Smooth muscle cell (in vitro differentiated cells): Measurements from ENCODE around the gene GSG1. TPM values are rescaled to one million over a fixed set of nuclear protein-coding genes. Genes with fewer than 3 reads are reported as not detected.

ENCODE experiments used
- DNase-seq: peaks from one replicate; lab custom pipeline; 2025; ENCODE audit not compliant: unreplicated experiment; lab: John Stamatoyannopoulos, UW
- H2AFZ ChIP-seq: fragments of 200-600 bp; sonication (generic); 2 replicates; pipeline ENCODE4 v1.6.0; 2016; ENCODE audit warnings: antibody characterized with exemption, low read depth, mild to moderate bottlenecking
- H3F3A ChIP-seq: fragments of 200-600 bp; sonication (generic); 2 replicates; pipeline ENCODE4 v1.6.0; 2017; ENCODE audit warnings: antibody characterized with exemption, low read depth
- H3K27ac ChIP-seq: fragments of 200-600 bp; sonication (generic); 2 replicates; pipeline ENCODE4 v1.5.1; 2016; ENCODE audit warnings: low read depth, mild to moderate bottlenecking
- H3K27me3 ChIP-seq: fragments of 200-600 bp; sonication (generic); 2 replicates; pipeline ENCODE4 v1.6.1; 2016; ENCODE audit warnings: low read depth, mild to moderate bottlenecking
- H3K36me3 ChIP-seq: fragments of 200-600 bp; sonication (generic); 2 replicates; pipeline ENCODE4 v1.5.1; 2016; ENCODE audit warnings: low read depth
- H3K4me1 ChIP-seq: fragments of 200-600 bp; sonication (generic); 2 replicates; pipeline ENCODE4 v1.5.1; 2016; ENCODE audit warnings: low read depth
- H3K4me2 ChIP-seq: fragments of 200-600 bp; sonication (generic); 2 replicates; pipeline ENCODE4 v1.6.0; 2016; ENCODE audit warnings: mild to moderate bottlenecking
- H3K4me3 ChIP-seq: fragments of 200-600 bp; sonication (generic); 2 replicates; pipeline ENCODE4 v1.5.1; 2016; ENCODE audit warnings: mild to moderate bottlenecking
- H3K79me2 ChIP-seq: fragments of 200-600 bp; sonication (generic); 2 replicates; pipeline ENCODE4 v1.6.0; 2016; ENCODE audit warnings: low read depth, mild to moderate bottlenecking
- H3K9ac ChIP-seq: fragments of 200-600 bp; sonication (generic); 2 replicates; pipeline ENCODE4 v1.6.0; 2016; ENCODE audit warnings: low read depth
- H3K9me3 ChIP-seq: fragments of 200-600 bp; sonication (generic); replicated peaks from 2 replicates; pipeline ENCODE4 v1.5.1; 2016; ENCODE audit warnings: low read depth
- H4K20me1 ChIP-seq: fragments of 200-600 bp; sonication (generic); 2 replicates; pipeline ENCODE4 v1.6.0; 2016; ENCODE audit warnings: low read depth
- WGBS: methylation state at CpG from one replicate; pipeline ENCODE4 v1.1.7; 2016; ENCODE audit warnings: low lambda C conversion rate; 5-methylcytosine and 5-hydroxymethylcytosine counted together
- polyA plus RNA-seq: library from polyadenylated mRNA; unstranded; fragments of >200 nt; fragmentation: Nextera tagmentation; extraction: Ambion mirVana; gene quantifications from 2 replicates; pipeline ENCODE4 v1.2.1, GENCODE V29; 2016
- total RNA-seq: library from RNA; depleted of rRNA; stranded (reverse); fragments of >200 nt; gene quantifications from 2 replicates; pipeline ENCODE4 v1.2.3, GENCODE V29; 2014
- TF ChIP-seq, protein P1 (sequence below): fragments of 200-600 bp; sonication (generic); IDR thresholded peaks from 2 replicates; pipeline ENCODE4 v1.5.1; 2017; ENCODE audit warnings: borderline replicate concordance, mild to moderate bottlenecking, antibody characterized with exemption; ENCODE audit not compliant: insufficient read depth, poor library complexity, severe bottlenecking

GSG1 gene
- total and polyA plus RNA-seq, 2 experiments from 2014 or later, result not detected

DNA sequence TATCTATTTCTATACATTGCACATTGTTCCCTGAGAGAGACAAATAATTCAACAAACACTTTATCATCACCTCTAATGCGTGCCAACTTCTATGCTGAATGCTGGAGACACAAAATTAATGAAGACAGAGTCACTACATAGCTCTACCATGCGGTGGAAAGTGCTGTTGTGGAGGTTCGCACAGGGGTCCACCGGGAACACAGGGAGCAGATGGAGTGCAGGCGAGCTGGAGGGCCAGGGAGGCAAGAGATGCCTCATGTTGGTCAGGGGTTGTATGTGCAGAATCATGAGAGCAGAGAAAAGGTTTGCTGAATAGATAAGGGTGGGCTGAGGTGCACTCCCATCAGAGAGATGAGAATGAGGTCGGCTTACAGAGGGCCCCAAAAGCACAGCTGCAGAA is 34.1 kb downstream of the GSG1 start:
- 94% methylated on average over 6 of the region's 6 CpGs for WGBS
- Histone ChIP-seq H3K27me3 (no peaks in the 10 kb centered on the region), H2AFZ (no peak overlapping the region)

DNA sequence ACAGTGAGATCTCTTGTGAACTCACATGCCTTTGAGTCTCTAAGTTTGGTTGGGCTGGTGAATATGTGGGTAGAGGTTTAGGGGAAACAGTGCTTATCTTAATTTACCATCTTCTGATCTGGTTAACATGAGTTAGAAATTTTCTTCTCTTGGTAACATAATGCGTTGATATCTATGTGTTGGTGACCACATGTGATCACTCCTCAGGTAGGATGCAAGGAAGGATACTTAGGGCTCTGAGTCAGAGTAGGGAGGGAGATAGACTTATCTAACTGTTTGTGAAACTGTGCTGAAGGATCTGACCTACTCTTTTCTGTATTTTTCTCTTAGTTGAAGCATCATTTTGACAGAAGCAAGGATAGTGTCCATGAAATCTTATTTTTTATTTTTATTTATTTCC is 36.1 kb downstream of the GSG1 start:
- H3K9ac ChIP-seq, result no peak overlapping the region
- no peaks in the 10 kb centered on the region for H3K79me2 ChIP-seq
- no peak for DNase-seq
- no peaks in the 10 kb centered on the region for H3K9me3 ChIP-seq
- H3K27me3 ChIP-seq, result no peaks in the 10 kb centered on the region
- no peak overlapping the region for H2AFZ ChIP-seq
- H3K36me3 ChIP-seq, result no peaks in the 10 kb centered on the region
- H3K4me3 ChIP-seq, result no peak overlapping the region
- no peaks in the 10 kb centered on the region for H4K20me1 ChIP-seq
- H3F3A ChIP-seq, result no peaks in the 10 kb centered on the region
- WGBS, result 93% methylated on average over 1 of the region's 1 CpG
- no peak overlapping the region for H3K27ac ChIP-seq
- peaks cover 10% of the 10 kb centered on the region for H3K4me1 ChIP-seq
- no peak overlapping the region for H3K4me2 ChIP-seq
- TF ChIP-seq, protein P1, sequence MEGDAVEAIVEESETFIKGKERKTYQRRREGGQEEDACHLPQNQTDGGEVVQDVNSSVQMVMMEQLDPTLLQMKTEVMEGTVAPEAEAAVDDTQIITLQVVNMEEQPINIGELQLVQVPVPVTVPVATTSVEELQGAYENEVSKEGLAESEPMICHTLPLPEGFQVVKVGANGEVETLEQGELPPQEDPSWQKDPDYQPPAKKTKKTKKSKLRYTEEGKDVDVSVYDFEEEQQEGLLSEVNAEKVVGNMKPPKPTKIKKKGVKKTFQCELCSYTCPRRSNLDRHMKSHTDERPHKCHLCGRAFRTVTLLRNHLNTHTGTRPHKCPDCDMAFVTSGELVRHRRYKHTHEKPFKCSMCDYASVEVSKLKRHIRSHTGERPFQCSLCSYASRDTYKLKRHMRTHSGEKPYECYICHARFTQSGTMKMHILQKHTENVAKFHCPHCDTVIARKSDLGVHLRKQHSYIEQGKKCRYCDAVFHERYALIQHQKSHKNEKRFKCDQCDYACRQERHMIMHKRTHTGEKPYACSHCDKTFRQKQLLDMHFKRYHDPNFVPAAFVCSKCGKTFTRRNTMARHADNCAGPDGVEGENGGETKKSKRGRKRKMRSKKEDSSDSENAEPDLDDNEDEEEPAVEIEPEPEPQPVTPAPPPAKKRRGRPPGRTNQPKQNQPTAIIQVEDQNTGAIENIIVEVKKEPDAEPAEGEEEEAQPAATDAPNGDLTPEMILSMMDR, result no peak

More for the DNA sequence above, 34.1 kb downstream of the GSG1 start:
- no peak overlapping the region for H3K4me2 ChIP-seq
- TF ChIP-seq, protein P1, result no peak
- no peak overlapping the region for H3K4me3 ChIP-seq
- H3K79me2 ChIP-seq, result no peaks in the 10 kb centered on the region
- H3K36me3 ChIP-seq, result no peaks in the 10 kb centered on the region
- DNase-seq, result no peak
- H4K20me1 ChIP-seq, result no peaks in the 10 kb centered on the region
- H3K9me3 ChIP-seq, result no peaks in the 10 kb centered on the region
- H3K9ac ChIP-seq, result no peak overlapping the region
- no peak overlapping the region for H3K27ac ChIP-seq
- H3F3A ChIP-seq, result no peaks in the 10 kb centered on the region
- H3K4me1 ChIP-seq, result peaks cover 10% of the 10 kb centered on the region

DNA sequence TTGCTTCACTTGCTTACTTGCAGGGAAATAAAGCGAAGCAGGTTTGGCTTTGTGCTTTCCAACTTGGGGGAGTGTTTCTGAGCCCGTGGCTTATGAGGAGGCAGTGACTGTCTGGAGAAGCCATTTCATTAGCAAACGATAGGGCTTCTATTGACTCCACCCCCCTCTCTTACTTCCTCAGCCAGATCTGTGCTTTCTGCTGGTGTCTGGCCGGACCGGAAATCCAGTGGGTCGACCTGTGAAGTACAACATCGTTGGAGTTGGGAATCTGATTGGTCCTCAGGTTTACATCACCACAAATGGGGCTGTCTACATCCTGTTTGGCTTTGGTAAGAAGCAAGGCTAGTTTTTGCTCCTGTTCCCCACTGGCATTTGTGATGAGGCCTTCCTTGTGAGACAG is 37.0 kb downstream of the GSG1 start:
- H3K9me3 ChIP-seq, result no peaks in the 10 kb centered on the region
- H2AFZ ChIP-seq, result no peak overlapping the region
- H3K79me2 ChIP-seq, result no peaks in the 10 kb centered on the region
- TF ChIP-seq, protein P1, result no peak
- no peak overlapping the region for H3K9ac ChIP-seq
- DNase-seq, result no peak
- no peak overlapping the region for H3K27ac ChIP-seq
- no peaks in the 10 kb centered on the region for H3K27me3 ChIP-seq
- H4K20me1 ChIP-seq, result no peaks in the 10 kb centered on the region
- no peaks in the 10 kb centered on the region for H3K36me3 ChIP-seq
- H3K4me1 ChIP-seq, result peaks cover 10% of the 10 kb centered on the region
- no peaks in the 10 kb centered on the region for H3F3A ChIP-seq
- H3K4me2 ChIP-seq, result no peak overlapping the region
- WGBS, result 82% methylated on average over 7 of the region's 7 CpGs
- H3K4me3 ChIP-seq, result no peak overlapping the region

DNA sequence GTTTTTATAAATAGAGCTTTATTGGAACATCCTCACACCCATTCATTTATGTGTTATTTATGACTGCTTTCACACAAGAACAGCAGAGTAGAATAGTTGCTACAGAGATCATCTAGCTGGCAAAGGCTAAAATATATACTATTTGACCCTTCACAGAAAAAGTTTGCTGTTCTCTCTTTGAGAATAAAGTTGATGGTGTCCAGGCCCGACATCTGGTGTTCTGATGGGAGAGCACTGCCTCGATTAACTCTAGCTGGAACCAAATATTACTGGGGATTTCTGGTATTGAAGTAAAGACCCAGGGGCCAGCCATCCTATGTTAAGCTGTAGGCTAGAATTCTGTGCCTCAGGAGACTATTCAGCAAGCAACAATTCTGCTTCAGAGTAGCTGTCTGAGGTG is 37.5 kb downstream of the GSG1 start:
- Histone ChIP-seq H3K27me3 (no peaks in the 10 kb centered on the region), H4K20me1 (no peaks in the 10 kb centered on the region), H3K9me3 (no peaks in the 10 kb centered on the region), H3K9ac (no peak overlapping the region), H3K4me1 (peaks cover 10% of the 10 kb centered on the region), H3K4me2 (no peak overlapping the region), H2AFZ (no peak overlapping the region), H3K36me3 (no peaks in the 10 kb centered on the region), H3F3A (no peaks in the 10 kb centered on the region), H3K79me2 (no peaks in the 10 kb centered on the region), H3K27ac (no peak overlapping the region), H3K4me3 (no peak overlapping the region)
- DNase-seq, result no peak
- TF ChIP-seq, protein P1, result no peak
- 76% methylated on average over 2 of the region's 2 CpGs for WGBS
